ENCODE data around the gene GEMIN4. TPM values are rescaled to one million over a fixed set of nuclear protein-coding genes. Genes with fewer than 3 reads are reported as not detected.

GEMIN4 gene
- total RNA-seq, 1 donor from 2014 or later: 12.6 TPM

GRCh38 chr17:774313-774584 lies 22.2 kb upstream of the GEMIN4 start:
- Mint-ChIP-seq H3K36me3 (ENCODE audit: low read depth) (peaks cover 46% of the 10 kb centered on the region), H3K4me3 (ENCODE audit: unreplicated experiment) (no peak overlapping the region), H3K4me1 (ENCODE audit: low read depth) (peaks cover 8% of the 10 kb centered on the region), H3K27me3 (ENCODE audit: low read depth) (no peaks in the 10 kb centered on the region), H3K27ac (ENCODE audit: unreplicated experiment) (no peak overlapping the region), H3K9me3 (ENCODE audit: low read depth) (no peaks in the 10 kb centered on the region)
- TF ChIP-seq CTCF (IDR thresholded peaks at IDR 0.05): no peak
- DNase-seq (ENCODE audit: low spot score): no peak

- H3K27me3 Mint-ChIP-seq (ENCODE audit: low read depth): no peaks in the 10 kb centered on the region
- no peaks in the 10 kb centered on the region for H3K9me3 Mint-ChIP-seq (ENCODE audit: low read depth)
- H3K36me3 Mint-ChIP-seq (ENCODE audit: low read depth): peaks cover 49% of the 10 kb centered on the region
- no peak overlapping the region for H3K4me3 Mint-ChIP-seq (ENCODE audit: unreplicated experiment)
- DNase-seq (ENCODE audit: low spot score): no peak
- H3K27ac Mint-ChIP-seq (ENCODE audit: unreplicated experiment): no peak overlapping the region
- peaks cover 8% of the 10 kb centered on the region for H3K4me1 Mint-ChIP-seq (ENCODE audit: low read depth)
- no peak for TF ChIP-seq CTCF (IDR thresholded peaks at IDR 0.05)
These were observed 21.6 kb upstream of the GEMIN4 start for GRCh38 chr17:773467-774312.

GRCh38 chr17:773016-773415 lies 21.0 kb upstream of the GEMIN4 start:
- no peak for TF ChIP-seq CTCF (IDR thresholded peaks at IDR 0.05)
- Mint-ChIP-seq H3K27ac (ENCODE audit: unreplicated experiment) (no peak overlapping the region), H3K4me3 (ENCODE audit: unreplicated experiment) (no peak overlapping the region), H3K36me3 (ENCODE audit: low read depth) (peaks cover 47% of the 10 kb centered on the region), H3K9me3 (ENCODE audit: low read depth) (no peaks in the 10 kb centered on the region), H3K27me3 (ENCODE audit: low read depth) (no peaks in the 10 kb centered on the region), H3K4me1 (ENCODE audit: low read depth) (peaks cover 8% of the 10 kb centered on the region)
- DNase-seq (ENCODE audit: low spot score): no peak

DNA sequence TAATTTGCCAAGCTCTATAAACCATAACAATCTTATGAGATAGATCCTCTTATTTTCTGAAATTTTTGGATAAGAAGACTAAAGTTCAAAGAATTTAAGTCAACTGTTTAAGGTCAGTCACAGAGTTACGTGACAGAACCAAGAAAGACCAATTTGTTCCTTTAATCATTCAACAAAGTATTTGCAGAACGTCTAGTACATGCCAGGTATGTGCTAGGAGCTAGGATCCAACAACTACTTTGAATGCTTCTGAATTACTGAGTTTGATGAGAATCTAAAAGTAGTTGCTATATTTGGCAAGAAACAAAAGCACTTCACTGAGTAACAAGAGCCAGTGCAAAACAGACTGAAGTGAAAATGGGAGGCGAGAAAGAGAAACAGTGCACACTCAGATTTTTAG lies 15.0 kb upstream of the GEMIN4 start:
- no peaks in the 10 kb centered on the region for H3K4me1 Mint-ChIP-seq (ENCODE audit: low read depth)
- peaks cover 33% of the 10 kb centered on the region for H3K36me3 Mint-ChIP-seq (ENCODE audit: low read depth)
- DNase-seq (ENCODE audit: low spot score): no peak
- TF ChIP-seq CTCF (IDR thresholded peaks at IDR 0.05): no peak
- H3K27me3 Mint-ChIP-seq (ENCODE audit: low read depth): no peaks in the 10 kb centered on the region
- H3K4me3 Mint-ChIP-seq (ENCODE audit: unreplicated experiment): no peak overlapping the region
- no peaks in the 10 kb centered on the region for H3K9me3 Mint-ChIP-seq (ENCODE audit: low read depth)
- H3K27ac Mint-ChIP-seq (ENCODE audit: unreplicated experiment): no peak overlapping the region

DNA sequence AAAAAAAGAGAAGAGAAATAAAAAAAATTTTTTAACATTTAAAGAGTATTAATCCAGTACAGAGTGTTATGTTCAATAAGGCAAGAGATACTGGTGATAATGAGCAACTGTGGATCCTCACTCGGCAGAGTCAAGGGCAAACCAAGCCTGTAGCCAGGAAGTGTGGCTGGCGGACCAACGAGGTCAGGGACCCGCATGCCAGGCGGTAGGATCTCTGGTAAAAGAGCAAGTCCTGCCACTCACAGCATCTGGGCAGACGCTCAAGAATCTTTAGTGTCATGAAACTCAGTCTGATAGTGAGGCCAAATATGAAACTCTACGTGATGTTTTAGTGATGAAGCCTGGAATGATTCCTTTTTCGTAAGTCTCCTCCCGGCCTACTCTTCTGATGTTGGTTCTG lies 8.3 kb upstream of the GEMIN4 start:
- no peaks in the 10 kb centered on the region for H3K27me3 Mint-ChIP-seq (ENCODE audit: low read depth)
- TF ChIP-seq CTCF (IDR thresholded peaks at IDR 0.05): no peak
- peaks cover 32% of the 10 kb centered on the region for H3K36me3 Mint-ChIP-seq (ENCODE audit: low read depth)
- DNase-seq (ENCODE audit: low spot score): no peak
- H3K4me1 Mint-ChIP-seq (ENCODE audit: low read depth): no peaks in the 10 kb centered on the region
- H3K9me3 Mint-ChIP-seq (ENCODE audit: low read depth): no peaks in the 10 kb centered on the region
- H3K4me3 Mint-ChIP-seq (ENCODE audit: unreplicated experiment): no peak overlapping the region
- H3K27ac Mint-ChIP-seq (ENCODE audit: unreplicated experiment): no peak overlapping the region
